T-helper 2 cell treated with Interferon-gamma antibody and Interleukin-4, amounts not matched to agents 5 μg/mL and 100 μg/mL, for 36 hours (primary cell): ENCODE results near the gene DALRD3.
A peak's percentile ranks its signal among the peaks of the same experiment; 100 is the strongest.

Experiments
- DNase-seq: peaks from one replicate; pipeline ENCODE4 v3.0.0; 2021; ENCODE audit warnings: low spot score
- H3K27ac Mint-ChIP-seq: one replicate; pipeline ENCODE4 v1.8.0; 2021; ENCODE audit warnings: mild to moderate bottlenecking, mixed read lengths
- H3K27me3 Mint-ChIP-seq: one replicate; pipeline ENCODE4 v1.8.0; 2021; ENCODE audit warnings: low read depth, mixed read lengths
- H3K36me3 Mint-ChIP-seq: one replicate; pipeline ENCODE4 v1.8.0; 2021; ENCODE audit warnings: low read depth, mixed read lengths
- H3K4me1 Mint-ChIP-seq: one replicate; pipeline ENCODE4 v1.8.0; 2021; ENCODE audit warnings: low read depth, mixed read lengths
- H3K4me3 Mint-ChIP-seq: one replicate; pipeline ENCODE4 v1.8.0; 2022; ENCODE audit warnings: mild to moderate bottlenecking, moderate library complexity, mixed read lengths
- H3K9me3 Mint-ChIP-seq: one replicate; pipeline ENCODE4 v1.8.0; 2021; ENCODE audit warnings: mixed read lengths

Gene DALRD3

GRCh38 chr3:49017971-49018706, at the start of gene DALRD3:
Gene DALRD3 (minus strand): TSS chr3:49018580. CDS start chr3:49018564, 16 bp downstream.
- Mint-ChIP-seq H3K27ac (peak within 1 kb of the TSS; percentile 92), H3K4me3 (peak within 1 kb of the TSS; percentile 95), H3K9me3 (no peaks in the 10 kb centered on the region), H3K4me1 (peaks cover 14% of the 10 kb centered on the region), H3K36me3 (peaks cover 34% of the 10 kb centered on the region), H3K27me3 (no peaks in the 10 kb centered on the region)
- peak; percentile 74 for DNase-seq

GRCh38 chr3:49058011-49058410, 39.6 kb upstream of the DALRD3 start:
- no peaks in the 10 kb centered on the region for H3K27me3 Mint-ChIP-seq
- H3K9me3 Mint-ChIP-seq = no peaks in the 10 kb centered on the region
- H3K36me3 Mint-ChIP-seq = peaks cover 27% of the 10 kb centered on the region
- H3K27ac Mint-ChIP-seq = no peak overlapping the region
- H3K4me1 Mint-ChIP-seq = no peaks in the 10 kb centered on the region
- no peak for DNase-seq
- no peak overlapping the region for H3K4me3 Mint-ChIP-seq

- Mint-ChIP-seq H3K4me3 (no peak overlapping the region), H3K27ac (no peak overlapping the region), H3K27me3 (no peaks in the 10 kb centered on the region), H3K9me3 (no peaks in the 10 kb centered on the region), H3K36me3 (peaks cover 30% of the 10 kb centered on the region), H3K4me1 (no peaks in the 10 kb centered on the region)
- DNase-seq = no peak
Observed at GRCh38 chr3:49057268-49057667, 38.9 kb upstream of the DALRD3 start.

GRCh38 chr3:49054344-49054862, 36.0 kb upstream of the DALRD3 start:
- no peaks in the 10 kb centered on the region for H3K27me3 Mint-ChIP-seq
- no peak for DNase-seq
- no peak overlapping the region for H3K4me3 Mint-ChIP-seq
- no peaks in the 10 kb centered on the region for H3K9me3 Mint-ChIP-seq
- H3K27ac Mint-ChIP-seq = peak overlapping the region; percentile 11
- no peaks in the 10 kb centered on the region for H3K4me1 Mint-ChIP-seq
- H3K36me3 Mint-ChIP-seq = peaks cover 41% of the 10 kb centered on the region

GRCh38 chr3:49053543-49053942, 35.2 kb upstream of the DALRD3 start:
- no peak overlapping the region for H3K4me3 Mint-ChIP-seq
- no peak for DNase-seq
- H3K27ac Mint-ChIP-seq = no peak overlapping the region
- H3K9me3 Mint-ChIP-seq = no peaks in the 10 kb centered on the region
- no peaks in the 10 kb centered on the region for H3K4me1 Mint-ChIP-seq
- H3K27me3 Mint-ChIP-seq = no peaks in the 10 kb centered on the region
- H3K36me3 Mint-ChIP-seq = peaks cover 40% of the 10 kb centered on the region

- peaks cover 44% of the 10 kb centered on the region for H3K36me3 Mint-ChIP-seq
Observed at GRCh38 chr3:49035281-49035680, 16.9 kb upstream of the DALRD3 start.

GRCh38 chr3:49034650-49035049, 16.3 kb upstream of the DALRD3 start:
- Mint-ChIP-seq H3K4me1 (peaks cover under 1% of the 10 kb centered on the region), H3K27ac (no peak overlapping the region), H3K9me3 (no peaks in the 10 kb centered on the region), H3K27me3 (no peaks in the 10 kb centered on the region), H3K4me3 (no peak overlapping the region), H3K36me3 (peaks cover 41% of the 10 kb centered on the region)
- DNase-seq = no peak

More at GRCh38 chr3:49035281-49035680, 16.9 kb upstream of the DALRD3 start:
- Mint-ChIP-seq H3K4me3 (no peak overlapping the region), H3K4me1 (no peaks in the 10 kb centered on the region), H3K27ac (no peak overlapping the region), H3K27me3 (no peaks in the 10 kb centered on the region), H3K9me3 (no peaks in the 10 kb centered on the region)
- DNase-seq = no peak

- Mint-ChIP-seq H3K27me3 (no peaks in the 10 kb centered on the region), H3K9me3 (no peaks in the 10 kb centered on the region), H3K27ac (no peak overlapping the region), H3K4me3 (no peak overlapping the region), H3K36me3 (peaks cover 55% of the 10 kb centered on the region), H3K4me1 (peaks cover 13% of the 10 kb centered on the region)
- no peak for DNase-seq
Observed at GRCh38 chr3:49032646-49033304, 14.4 kb upstream of the DALRD3 start.

- no peak for DNase-seq
- peaks cover 26% of the 10 kb centered on the region for H3K4me1 Mint-ChIP-seq
- no peaks in the 10 kb centered on the region for H3K27me3 Mint-ChIP-seq
- no peaks in the 10 kb centered on the region for H3K9me3 Mint-ChIP-seq
- peak overlapping the region; percentile 67 for H3K27ac Mint-ChIP-seq
- H3K4me3 Mint-ChIP-seq = no peak overlapping the region
- peaks cover 68% of the 10 kb centered on the region for H3K36me3 Mint-ChIP-seq
Observed at GRCh38 chr3:49030321-49030720, 11.9 kb upstream of the DALRD3 start.

GRCh38 chr3:49029563-49029884, 11.1 kb upstream of the DALRD3 start:
- Mint-ChIP-seq H3K9me3 (no peaks in the 10 kb centered on the region), H3K4me1 (peaks cover 27% of the 10 kb centered on the region), H3K27ac (peak overlapping the region; percentile 95), H3K27me3 (no peaks in the 10 kb centered on the region), H3K36me3 (peaks cover 68% of the 10 kb centered on the region), H3K4me3 (peak overlapping the region; percentile 95)
- DNase-seq = no peak

- Mint-ChIP-seq H3K4me3 (peak within 1 kb of the TSS; percentile 95), H3K36me3 (peaks cover 73% of the 10 kb centered on the region), H3K4me1 (peaks cover 31% of the 10 kb centered on the region), H3K27ac (peak within 1 kb of the TSS; percentile 95), H3K9me3 (no peaks in the 10 kb centered on the region), H3K27me3 (no peaks in the 10 kb centered on the region)
- peak; percentile 95 for DNase-seq
Observed at GRCh38 chr3:49028673-49029562, 10.5 kb upstream of the DALRD3 start, which contains the start of gene IMPDH2. Gene IMPDH2 (minus strand): TSS chr3:49029398. CDS start chr3:49029350, 48 bp downstream.

- H3K4me1 Mint-ChIP-seq = peaks cover 34% of the 10 kb centered on the region
- peak overlapping the region; percentile 95 for H3K4me3 Mint-ChIP-seq
- H3K36me3 Mint-ChIP-seq = peaks cover 78% of the 10 kb centered on the region
Observed at GRCh38 chr3:49028298-49028672, 9.9 kb upstream of the DALRD3 start.

GRCh38 chr3:49027634-49028033, 9.3 kb upstream of the DALRD3 start:
- no peaks in the 10 kb centered on the region for H3K9me3 Mint-ChIP-seq
- H3K4me1 Mint-ChIP-seq = peaks cover 39% of the 10 kb centered on the region
- H3K4me3 Mint-ChIP-seq = peak overlapping the region; percentile 95
- peak overlapping the region; percentile 95 for H3K27ac Mint-ChIP-seq
- no peaks in the 10 kb centered on the region for H3K27me3 Mint-ChIP-seq
- no peak for DNase-seq
- H3K36me3 Mint-ChIP-seq = peaks cover 78% of the 10 kb centered on the region

More at GRCh38 chr3:49028298-49028672, 9.9 kb upstream of the DALRD3 start:
- Mint-ChIP-seq H3K9me3 (no peaks in the 10 kb centered on the region), H3K27ac (peak overlapping the region; percentile 95), H3K27me3 (no peaks in the 10 kb centered on the region)
- DNase-seq = no peak
